ENCODE measurements around the gene YLPM1.

DNA sequence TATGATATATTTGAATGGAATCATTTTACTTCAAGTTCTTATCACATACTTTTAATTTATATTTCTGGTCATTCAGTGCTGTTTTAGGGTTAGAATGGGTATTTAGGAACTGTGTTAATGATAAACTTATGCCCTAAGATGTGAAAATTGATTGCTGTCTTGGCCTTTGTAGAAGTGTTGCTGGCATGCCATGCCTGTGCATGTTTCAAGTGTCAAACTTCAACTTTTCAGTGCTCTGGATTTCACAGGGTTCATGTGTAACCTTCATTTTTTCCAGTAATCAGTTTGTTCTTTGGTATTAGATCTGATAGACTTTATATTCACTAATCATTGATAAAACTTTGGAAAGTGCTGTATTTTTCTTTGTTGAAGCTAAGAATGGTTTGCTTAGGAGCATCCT lies 36.6 kb downstream of the YLPM1 start:
- TF ChIP-seq EP300 (IDR thresholded peaks at IDR 0.05; ENCODE audit: borderline replicate concordance) (no peak), CREB1 (IDR thresholded peaks at IDR 0.05; ENCODE audit: low read depth) (no peak), YY1 (IDR thresholded peaks at IDR 0.05; ENCODE audit: low read depth) (no peak), TAF1 (IDR thresholded peaks at IDR 0.05; ENCODE audit: low read depth) (no peak), ZBTB7A (IDR thresholded peaks at IDR 0.05; ENCODE audit: low read depth) (no peak), EGR1 (IDR thresholded peaks at IDR 0.05) (no peak), CEBPB (IDR thresholded peaks at IDR 0.05) (no peak), FOXM1 (IDR thresholded peaks at IDR 0.05; ENCODE audit: borderline replicate concordance, low read depth) (no peak), TCF12 (IDR thresholded peaks at IDR 0.05; ENCODE audit: low read depth) (no peak), NFIC (IDR thresholded peaks at IDR 0.05) (no peak)
- TF ChIP-seq, protein P1, sequence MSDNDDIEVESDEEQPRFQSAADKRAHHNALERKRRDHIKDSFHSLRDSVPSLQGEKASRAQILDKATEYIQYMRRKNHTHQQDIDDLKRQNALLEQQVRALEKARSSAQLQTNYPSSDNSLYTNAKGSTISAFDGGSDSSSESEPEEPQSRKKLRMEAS (IDR thresholded peaks at IDR 0.05), result no peak
- TF ChIP-seq, protein P2, sequence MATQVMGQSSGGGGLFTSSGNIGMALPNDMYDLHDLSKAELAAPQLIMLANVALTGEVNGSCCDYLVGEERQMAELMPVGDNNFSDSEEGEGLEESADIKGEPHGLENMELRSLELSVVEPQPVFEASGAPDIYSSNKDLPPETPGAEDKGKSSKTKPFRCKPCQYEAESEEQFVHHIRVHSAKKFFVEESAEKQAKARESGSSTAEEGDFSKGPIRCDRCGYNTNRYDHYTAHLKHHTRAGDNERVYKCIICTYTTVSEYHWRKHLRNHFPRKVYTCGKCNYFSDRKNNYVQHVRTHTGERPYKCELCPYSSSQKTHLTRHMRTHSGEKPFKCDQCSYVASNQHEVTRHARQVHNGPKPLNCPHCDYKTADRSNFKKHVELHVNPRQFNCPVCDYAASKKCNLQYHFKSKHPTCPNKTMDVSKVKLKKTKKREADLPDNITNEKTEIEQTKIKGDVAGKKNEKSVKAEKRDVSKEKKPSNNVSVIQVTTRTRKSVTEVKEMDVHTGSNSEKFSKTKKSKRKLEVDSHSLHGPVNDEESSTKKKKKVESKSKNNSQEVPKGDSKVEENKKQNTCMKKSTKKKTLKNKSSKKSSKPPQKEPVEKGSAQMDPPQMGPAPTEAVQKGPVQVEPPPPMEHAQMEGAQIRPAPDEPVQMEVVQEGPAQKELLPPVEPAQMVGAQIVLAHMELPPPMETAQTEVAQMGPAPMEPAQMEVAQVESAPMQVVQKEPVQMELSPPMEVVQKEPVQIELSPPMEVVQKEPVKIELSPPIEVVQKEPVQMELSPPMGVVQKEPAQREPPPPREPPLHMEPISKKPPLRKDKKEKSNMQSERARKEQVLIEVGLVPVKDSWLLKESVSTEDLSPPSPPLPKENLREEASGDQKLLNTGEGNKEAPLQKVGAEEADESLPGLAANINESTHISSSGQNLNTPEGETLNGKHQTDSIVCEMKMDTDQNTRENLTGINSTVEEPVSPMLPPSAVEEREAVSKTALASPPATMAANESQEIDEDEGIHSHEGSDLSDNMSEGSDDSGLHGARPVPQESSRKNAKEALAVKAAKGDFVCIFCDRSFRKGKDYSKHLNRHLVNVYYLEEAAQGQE (IDR thresholded peaks at IDR 0.05; ENCODE audit: low read depth), result no peak
- TF ChIP-seq, protein P3, sequence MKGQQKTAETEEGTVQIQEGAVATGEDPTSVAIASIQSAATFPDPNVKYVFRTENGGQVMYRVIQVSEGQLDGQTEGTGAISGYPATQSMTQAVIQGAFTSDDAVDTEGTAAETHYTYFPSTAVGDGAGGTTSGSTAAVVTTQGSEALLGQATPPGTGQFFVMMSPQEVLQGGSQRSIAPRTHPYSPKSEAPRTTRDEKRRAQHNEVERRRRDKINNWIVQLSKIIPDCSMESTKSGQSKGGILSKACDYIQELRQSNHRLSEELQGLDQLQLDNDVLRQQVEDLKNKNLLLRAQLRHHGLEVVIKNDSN (IDR thresholded peaks at IDR 0.05), result no peak

All from Ishikawa (cell line).